Tibial artery (tissue), 4 donors: ENCODE measurements around the gene C17orf50.

Source experiments
- DNase-seq, 2 donors: peaks; one replicate each; pipeline ENCODE4 v3.0.0-alpha.2; 2019
- H3K27ac ChIP-seq, 2 donors: fragments of 200-600 bp; sonication (generic) in 1 of 2; 1 replicate in 1 of 2; 2 replicates in 1 of 2; pipeline ENCODE4 v1.5.1; 2018 to 2019; ENCODE audit warnings: mild to moderate bottlenecking in 1 of 2
- H3K27me3 ChIP-seq, 2 donors: fragments of 200-600 bp; sonication (generic) in 1 of 2; one replicate each; pipeline versions ENCODE4 v1.5.1 to v1.6.0; 2016 to 2019
- H3K36me3 ChIP-seq, 3 donors: fragments of 200-600 bp; sonication (generic) in 2 of 3; one replicate each; pipeline ENCODE4 v1.5.1; 2016 to 2019; ENCODE audit warnings: mild to moderate bottlenecking in 2 of 3
- H3K4me1 ChIP-seq, 4 donors: fragments of 200-600 bp; sonication (generic) in 2 of 4; 1 replicate in 3 of 4; 2 replicates in 1 of 4; pipeline ENCODE4 v1.5.1; 2016 to 2019
- H3K4me3 ChIP-seq, 2 donors: fragments of 200-600 bp; sonication (generic) in 1 of 2; 1 replicate in 1 of 2; 2 replicates in 1 of 2; pipeline ENCODE4 v1.5.1; 2018 to 2019; ENCODE audit warnings: mild to moderate bottlenecking in 2 of 2
- H3K9me3 ChIP-seq, 3 donors: fragments of 200-600 bp; sonication (generic) in 1 of 3; one replicate each; pipeline ENCODE4 v1.5.1; 2016 to 2019
- CTCF ChIP-seq, 2 experiments: fragments of 200-600 bp in 1 of 2; fragments of 450-650 bp in 1 of 2; IDR thresholded peaks; one replicate each; pipeline ENCODE4 v1.5.1; 2017 to 2019; ENCODE audit warnings: antibody characterized with exemption in 2 of 2, mild to moderate bottlenecking in 1 of 2, moderate library complexity in 1 of 2
- intact Hi-C: fragments of 100-400 bp; cut with DNase I; formaldehyde crosslinking; loops from one replicate; pipeline ENCODE4 v1.15.0; 2023; ENCODE audit warnings: low total_unique reads

C17orf50 gene

GRCh38 chr17:35744830-35745229 lies 15.9 kb upstream of the C17orf50 start:
- no peak overlapping the region for H3K4me3 ChIP-seq
- no peak for TF ChIP-seq CTCF (IDR thresholded peaks at IDR 0.05)
- no peaks in the 10 kb centered on the region for H3K36me3 ChIP-seq
- intact Hi-C loops = no loop called here
- no peaks in the 10 kb centered on the region for H3K9me3 ChIP-seq
- DNase-seq = no peak
- H3K4me1 ChIP-seq = peaks cover 0 to 25% (median 8%) of the 10 kb centered on the region in 4 donors
- no peak overlapping the region for H3K27ac ChIP-seq
- H3K27me3 ChIP-seq = peaks cover 0 to 88% of the 10 kb centered on the region in 2 donors

- Histone ChIP-seq H3K9me3 (no peaks in the 10 kb centered on the region), H3K27me3 (peaks cover 0 to 92% of the 10 kb centered on the region in 2 donors), H3K36me3 (no peaks in the 10 kb centered on the region), H3K4me3 (no peak overlapping the region), H3K27ac (no peak overlapping the region), H3K4me1 (peaks cover 0 to 29% (median 12%) of the 10 kb centered on the region in 4 donors)
- intact Hi-C loops = no loop called here
- no peak for TF ChIP-seq CTCF (IDR thresholded peaks at IDR 0.05)
- DNase-seq = no peak
Measured at GRCh38 chr17:35745246-35745645, 15.4 kb upstream of the C17orf50 start.

GRCh38 chr17:35745749-35746320 lies 14.9 kb upstream of the C17orf50 start:
- H3K27me3 ChIP-seq = peaks cover 0 to 96% of the 10 kb centered on the region in 2 donors
- no peaks in the 10 kb centered on the region for H3K9me3 ChIP-seq
- TF ChIP-seq CTCF (IDR thresholded peaks at IDR 0.05) = no peak
- intact Hi-C loops = no loop called here
- no peak for DNase-seq
- H3K36me3 ChIP-seq = no peaks in the 10 kb centered on the region
- no peak overlapping the region for H3K4me3 ChIP-seq
- no peak overlapping the region for H3K27ac ChIP-seq
- peaks cover 0 to 28% (median 14%) of the 10 kb centered on the region in 4 donors for H3K4me1 ChIP-seq

GRCh38 chr17:35747540-35748017 lies 13.1 kb upstream of the C17orf50 start:
- Histone ChIP-seq H3K27ac (no peak overlapping the region), H3K4me1 (peaks cover 0 to 19% (median 7%) of the 10 kb centered on the region in 4 donors), H3K36me3 (no peaks in the 10 kb centered on the region), H3K27me3 (peaks cover 0 to 91% of the 10 kb centered on the region in 2 donors), H3K4me3 (no peak overlapping the region), H3K9me3 (no peaks in the 10 kb centered on the region)
- intact Hi-C loops = no loop called here
- peak; percentile 95 for TF ChIP-seq CTCF (IDR thresholded peaks at IDR 0.05)
- DNase-seq = peak; percentile 81

GRCh38 chr17:35748341-35748841 lies 12.3 kb upstream of the C17orf50 start:
- no peaks in the 10 kb centered on the region for H3K36me3 ChIP-seq
- no peaks in the 10 kb centered on the region for H3K9me3 ChIP-seq
- H3K4me3 ChIP-seq = no peak overlapping the region
- H3K27ac ChIP-seq = no peak overlapping the region
- no peak for TF ChIP-seq CTCF (IDR thresholded peaks at IDR 0.05)
- intact Hi-C loops = no loop called here
- peaks cover 0 to 91% of the 10 kb centered on the region in 2 donors for H3K27me3 ChIP-seq
- H3K4me1 ChIP-seq = peaks cover 0 to 19% (median 11%) of the 10 kb centered on the region in 4 donors
- no peak for DNase-seq
